Dedifferentiated amniotic fluid mesenchymal stem cell (primary cell): ENCODE data around the gene ZDHHC11.
"Not testable (repeated sequence)": the region's sequence is repeated elsewhere in the genome, so short reads cannot be mapped to it uniquely, and the experiment has no call there.

Experiments used
- DNase-seq: peaks from one replicate; pipeline ENCODE4 v3.0.0-alpha.2; 2016; ENCODE audit errors: extremely low spot score

Gene ZDHHC11

DNA sequence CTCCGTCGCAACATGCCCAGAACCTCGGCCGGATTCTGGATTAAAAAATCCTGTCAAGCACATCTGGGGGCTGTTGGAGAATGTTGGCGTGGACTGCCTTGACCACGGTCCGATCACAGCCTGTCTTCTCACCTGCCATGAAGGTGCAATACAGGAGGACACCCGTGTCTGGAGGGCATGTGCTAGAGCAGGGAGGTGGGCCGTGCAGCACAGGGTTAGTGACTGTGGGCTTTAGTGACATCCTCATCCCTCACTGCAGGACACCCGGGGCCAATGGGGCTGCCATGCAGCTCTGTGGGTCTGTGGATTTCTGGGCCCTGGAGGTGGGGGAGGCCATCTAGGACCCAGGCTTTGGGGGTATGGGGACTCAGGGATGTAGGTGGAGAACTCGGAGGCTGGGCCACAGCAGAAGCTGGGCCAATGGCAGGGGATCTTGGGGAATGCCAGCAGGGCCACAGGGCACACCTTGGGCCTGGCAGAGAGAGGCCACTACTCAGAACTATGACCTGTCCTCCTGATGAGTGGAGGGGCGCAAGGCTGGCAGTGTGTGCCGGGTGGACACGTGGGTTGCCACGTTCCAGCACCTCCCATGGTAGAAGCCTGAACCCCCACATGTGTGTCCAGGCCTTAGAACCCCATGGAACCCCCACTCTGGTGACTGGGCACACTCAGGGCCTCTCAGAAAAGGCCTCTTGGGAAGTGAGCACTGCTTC lies 89.6 kb downstream of the ZDHHC11 start:
- no peak for DNase-seq

GRCh38 chr5:760363-761058 lies 90.3 kb downstream of the ZDHHC11 start:
- DNase-seq = no peak

- no peak for DNase-seq
Observed at GRCh38 chr5:759781-760362, 90.9 kb downstream of the ZDHHC11 start.

GRCh38 chr5:759111-759751 lies 91.6 kb downstream of the ZDHHC11 start:
- no peak for DNase-seq

GRCh38 chr5:758698-759053 lies 92.1 kb downstream of the ZDHHC11 start:
- DNase-seq = no peak

- no peak for DNase-seq
Observed at GRCh38 chr5:757931-758697, 92.7 kb downstream of the ZDHHC11 start.

GRCh38 chr5:757346-757930 lies 93.3 kb downstream of the ZDHHC11 start:
- DNase-seq = no peak

DNA sequence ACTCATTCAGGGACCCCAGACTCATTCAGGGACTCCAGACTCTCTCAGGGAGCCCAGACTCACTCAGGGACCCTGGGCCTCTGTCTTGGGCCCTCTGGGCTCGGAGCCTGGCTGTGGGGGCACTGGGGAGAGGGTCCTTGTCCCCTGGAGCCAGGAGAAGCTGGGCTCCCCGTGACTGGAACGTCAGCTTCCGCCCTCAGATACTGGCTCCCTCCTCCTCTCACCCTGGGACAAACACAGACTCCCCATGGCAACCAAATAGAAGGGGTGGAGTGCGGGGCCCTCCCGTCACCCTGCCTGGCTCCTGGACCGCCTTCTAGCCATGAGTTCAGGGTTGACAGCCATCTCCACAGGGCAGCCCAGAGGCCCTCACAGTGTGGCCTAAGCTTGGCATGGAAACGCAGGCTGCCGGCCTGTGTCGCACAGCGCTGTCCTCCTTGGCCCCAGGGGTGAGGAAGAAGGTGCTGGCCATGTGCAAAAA lies 93.9 kb downstream of the ZDHHC11 start:
- no peak for DNase-seq

DNA sequence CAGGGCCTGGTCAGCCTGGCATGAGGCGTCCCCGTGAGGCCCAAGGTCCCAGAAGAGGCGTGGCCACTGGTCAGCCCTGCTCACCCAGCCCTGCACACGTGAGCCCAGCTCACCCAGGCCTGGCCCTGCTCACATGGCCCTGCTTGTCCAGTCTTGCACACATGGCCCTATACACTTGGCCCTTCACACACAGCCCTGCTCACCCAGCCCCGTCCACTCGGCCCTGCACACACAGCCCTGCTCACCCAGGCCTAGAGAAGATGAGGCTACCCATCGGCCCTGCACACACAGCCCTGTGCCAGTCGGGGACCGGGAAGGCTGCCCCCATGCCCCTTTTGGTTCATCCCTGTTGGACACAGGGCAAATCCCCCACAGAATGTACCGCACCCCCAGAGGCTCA lies 94.6 kb downstream of the ZDHHC11 start:
- no peak for DNase-seq

DNA sequence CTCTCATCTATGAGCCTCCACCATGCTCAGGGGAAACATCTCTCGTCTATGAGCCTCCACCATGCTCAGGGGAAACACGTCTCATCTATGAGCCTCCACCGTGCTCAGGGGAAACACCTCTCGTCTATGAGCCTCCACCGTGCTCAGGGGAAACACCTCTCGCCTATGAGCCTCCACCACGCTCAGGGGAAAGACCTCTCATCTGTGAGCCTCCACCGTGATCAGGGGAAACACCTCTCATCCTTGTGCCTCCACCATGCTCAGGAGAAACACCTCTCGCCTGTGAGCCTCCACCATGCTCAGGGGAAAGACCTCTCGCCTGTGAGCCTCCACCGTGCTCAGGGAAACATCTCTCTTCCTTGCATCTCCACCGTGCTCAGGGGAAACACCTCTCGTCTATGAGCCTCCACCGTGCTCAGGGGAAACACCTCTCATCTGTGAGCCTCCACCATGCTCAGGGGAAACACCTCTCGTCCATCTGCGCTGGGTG lies 96.6 kb downstream of the ZDHHC11 start:
- DNase-seq = not testable (repeated sequence)

GRCh38 chr5:753567-754142 lies 97.1 kb downstream of the ZDHHC11 start:
- not testable (repeated sequence) for DNase-seq

- DNase-seq = not testable (repeated sequence)
Observed at GRCh38 chr5:752532-753115, 98.2 kb downstream of the ZDHHC11 start.

DNA sequence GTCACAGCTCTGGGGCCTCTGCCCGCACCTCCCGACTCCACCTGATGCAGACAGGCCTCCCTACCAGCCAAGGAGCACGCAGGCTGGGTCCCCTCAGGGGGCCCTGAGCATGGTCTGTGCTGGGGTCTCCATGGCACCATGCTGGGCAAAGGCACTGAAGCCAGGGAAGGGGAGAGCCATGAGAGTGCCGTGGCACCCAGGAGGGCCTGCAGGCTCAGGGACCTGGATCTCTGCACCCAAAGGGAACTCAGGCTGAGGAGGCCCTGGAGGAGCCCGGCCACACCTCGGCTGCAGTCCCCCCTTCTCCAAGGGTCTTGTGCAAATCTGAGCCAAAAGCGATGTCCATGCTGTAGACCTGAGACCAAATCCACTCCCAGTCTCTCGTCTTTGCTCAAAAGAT lies 98.8 kb downstream of the ZDHHC11 start:
- DNase-seq = not testable (repeated sequence)

GRCh38 chr5:751496-751895 lies 99.3 kb downstream of the ZDHHC11 start:
- no peak for DNase-seq

DNA sequence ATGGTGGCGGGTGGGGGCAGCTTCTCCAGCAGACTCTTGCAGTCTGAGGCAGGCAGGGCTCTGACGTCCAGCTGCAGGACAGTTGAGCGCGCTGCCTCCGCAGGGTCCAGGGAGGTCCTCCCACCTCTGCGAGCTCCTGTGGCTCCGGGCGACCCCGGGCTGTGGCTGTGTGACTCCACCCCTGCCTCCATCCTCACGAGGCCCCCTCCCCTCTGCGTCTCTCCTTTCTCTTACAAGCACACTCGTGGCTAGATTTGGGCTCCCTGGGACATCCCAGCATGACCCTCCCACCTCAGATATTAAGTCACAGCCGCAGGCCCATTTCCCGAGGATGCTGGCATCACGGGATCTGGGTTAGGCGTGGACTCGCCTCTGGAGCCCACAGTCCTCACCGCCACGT lies 100.6 kb downstream of the ZDHHC11 start:
- not testable (repeated sequence) for DNase-seq

DNA sequence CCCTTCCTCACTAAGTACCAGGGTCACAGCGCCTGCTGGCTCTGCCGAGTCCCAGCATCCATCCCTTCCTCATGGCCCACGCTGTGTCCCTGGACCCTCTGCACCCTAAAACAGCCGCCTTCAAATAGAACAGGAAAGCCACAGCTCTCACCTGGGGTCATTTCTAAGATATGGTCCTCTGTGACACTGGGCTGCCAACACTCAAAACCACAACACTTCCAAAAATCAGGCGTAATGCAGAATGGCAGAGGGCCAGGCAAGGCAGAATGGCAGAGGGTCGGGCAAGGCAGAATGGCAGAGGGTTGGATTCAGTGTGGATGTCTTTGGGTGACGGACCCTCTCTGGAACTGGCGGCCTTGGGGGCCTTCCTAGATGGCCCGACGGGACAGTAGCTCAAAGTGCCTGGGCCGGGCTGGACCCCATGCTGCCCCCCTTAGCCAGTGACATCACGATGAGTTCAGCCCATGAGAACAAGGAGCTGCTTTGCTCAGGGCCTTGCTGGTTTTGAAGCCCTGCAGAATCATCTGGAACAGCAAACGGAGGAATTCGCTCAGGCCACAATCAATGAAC lies 101.6 kb downstream of the ZDHHC11 start:
- DNase-seq = no peak

DNA sequence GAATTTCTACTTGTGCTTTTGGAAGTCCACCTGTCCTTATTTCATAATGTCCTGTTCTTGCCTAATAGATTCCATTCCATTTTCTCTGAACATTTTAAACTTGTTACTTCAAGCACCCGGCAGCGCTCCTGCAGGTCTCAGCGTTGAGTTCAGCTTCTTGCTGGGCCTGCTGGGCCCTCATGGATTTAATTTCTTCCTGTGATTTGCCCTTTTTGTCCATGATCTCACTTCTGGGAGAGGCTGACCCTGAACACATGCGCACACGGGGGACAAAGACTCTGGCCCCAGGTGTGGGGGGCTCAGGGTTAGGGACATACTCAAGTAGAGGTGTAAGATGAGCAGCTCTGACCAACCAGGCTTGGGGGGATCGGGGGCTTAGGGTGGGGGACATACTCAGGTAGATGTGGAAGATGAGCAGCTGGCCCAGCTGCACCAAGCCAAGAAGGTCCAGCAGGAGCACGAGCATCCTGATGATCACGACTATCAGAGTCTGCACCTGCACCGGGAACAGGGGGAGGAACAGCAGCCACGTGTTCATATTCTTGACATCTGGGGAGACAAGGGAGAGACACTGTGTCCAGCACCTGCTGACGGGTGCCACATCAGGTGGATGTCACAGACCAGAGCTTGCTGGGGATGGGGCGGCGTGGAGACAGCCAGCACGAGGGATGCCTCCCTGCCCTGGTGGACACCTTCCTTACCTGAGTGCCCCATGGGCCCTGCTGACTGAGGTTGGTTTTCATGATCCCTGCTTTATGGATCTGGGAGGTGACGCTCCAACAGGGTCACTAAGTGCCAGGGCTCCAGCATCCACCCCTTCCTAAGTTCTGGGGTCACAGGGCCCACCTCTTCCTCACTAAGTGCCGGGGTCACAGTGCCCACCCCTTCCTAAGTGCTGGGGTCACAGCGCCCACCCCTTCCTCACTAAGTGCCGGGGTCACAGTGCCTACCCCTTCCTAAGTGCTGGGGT lies 102.5 kb downstream of the ZDHHC11 start:
- not testable (repeated sequence) for DNase-seq

- DNase-seq = not testable (repeated sequence)
Observed at GRCh38 chr5:747303-747844, 103.4 kb downstream of the ZDHHC11 start.
